WTC11 (cell line): ENCODE results near the gene ALDH2. TPM values are rescaled to one million over a fixed set of nuclear protein-coding genes. Genes with fewer than 3 reads are reported as not detected.
"Not testable (repeated sequence)": the region's sequence is repeated elsewhere in the genome, so short reads cannot be mapped to it uniquely, and the experiment has no call there.

ENCODE experiments used
- ATAC-seq: fragments of 200-7000 bp; cut with Tn5 transposase; 2 replicates; pipeline ENCODE4 v1.10.0; 2021; ENCODE audit warnings: mild to moderate bottlenecking, moderate library complexity
- CTCF ChIA-PET: fragments of 300-600 bp; sonication (Branson Sonifier 250); formaldehyde crosslinking; loops from one replicate; lab custom pipeline; 2021; ENCODE audit warnings: antibody characterized with exemption; lab: Charles Lee
- POLR2A ChIA-PET: fragments of 350-600 bp; sonication (Branson Sonifier 250); formaldehyde crosslinking; loops from one replicate; lab custom pipeline; 2021; ENCODE audit warnings: antibody characterized with exemption; lab: Charles Lee
- DNase-seq: peaks from one replicate; pipeline ENCODE4 v3.0.0; 2021; ENCODE audit warnings: low spot score
- H3K27ac Mint-ChIP-seq: 2 replicates; pipeline ENCODE4 v1.8.0; 2021; ENCODE audit warnings: mixed read lengths
- H3K27me3 Mint-ChIP-seq: 2 replicates; pipeline ENCODE4 v1.8.0; 2021; ENCODE audit warnings: low read depth, mild to moderate bottlenecking, moderate library complexity, mixed read lengths
- H3K36me3 Mint-ChIP-seq: 2 replicates; pipeline ENCODE4 v1.8.0; 2021; ENCODE audit warnings: mixed read lengths
- H3K4me1 Mint-ChIP-seq: 2 replicates; pipeline ENCODE4 v1.8.0; 2022; ENCODE audit warnings: mixed read lengths
- H3K4me3 Mint-ChIP-seq: 2 replicates; pipeline ENCODE4 v1.8.0; 2021; ENCODE audit warnings: mild to moderate bottlenecking, moderate library complexity, mixed read lengths
- H3K9me3 Mint-ChIP-seq: 2 replicates; pipeline ENCODE4 v1.8.0; 2021; ENCODE audit warnings: mixed read lengths
- CBFB ChIP-seq: sonication (generic); formaldehyde crosslinking; IDR thresholded peaks from 2 replicates; pipeline ENCODE4 v1.8.1; 2022; ENCODE audit warnings: mild to moderate bottlenecking, low read depth, missing genetic modification reagents
- ELF4 ChIP-seq: sonication (generic); formaldehyde crosslinking; IDR thresholded peaks from 2 replicates; pipeline ENCODE4 v1.8.1; 2022; ENCODE audit warnings: low read depth, mild to moderate bottlenecking, moderate library complexity, missing genetic modification reagents
- ETV6 ChIP-seq: sonication (generic); formaldehyde crosslinking; IDR thresholded peaks from 2 replicates; pipeline ENCODE4 v1.8.1; 2022; ENCODE audit warnings: mild to moderate bottlenecking, missing genetic modification reagents
- FOXP1 ChIP-seq: sonication (generic); formaldehyde crosslinking; IDR thresholded peaks from 2 replicates; pipeline ENCODE4 v1.8.0; 2022; ENCODE audit warnings: missing genetic modification reagents, mild to moderate bottlenecking, moderate library complexity, borderline replicate concordance
- HMGA2 ChIP-seq: fragments of 250-450 bp; sonication (Bioruptor Pico); IDR thresholded peaks from 2 replicates; pipeline ENCODE4 v1.4.0; 2021; ENCODE audit warnings: mild to moderate bottlenecking, moderate library complexity
- JAZF1 ChIP-seq: fragments of 250-450 bp; sonication (Bioruptor Pico); IDR thresholded peaks from 2 replicates; pipeline ENCODE4 v1.9.0; 2021; ENCODE audit warnings: moderate library complexity, mild to moderate bottlenecking, inconsistent platforms
- NFATC4 ChIP-seq: fragments of 250-450 bp; sonication (Bioruptor Pico); IDR thresholded peaks from 2 replicates; pipeline ENCODE4 v1.9.0; 2021; ENCODE audit warnings: mild to moderate bottlenecking
- SMAD4 ChIP-seq: sonication (generic); formaldehyde crosslinking; IDR thresholded peaks from 2 replicates; pipeline ENCODE4 v1.8.0; 2022; ENCODE audit warnings: mild to moderate bottlenecking, missing genetic modification reagents
- TP53 ChIP-seq: sonication (generic); formaldehyde crosslinking; IDR thresholded peaks from 2 replicates; pipeline ENCODE4 v1.8.1; 2023; ENCODE audit warnings: mild to moderate bottlenecking, missing genetic modification reagents
- ZNF121 ChIP-seq: sonication (generic); formaldehyde crosslinking; IDR thresholded peaks from 2 replicates; pipeline ENCODE4 v1.8.0; 2023; ENCODE audit warnings: missing genetic modification reagents
- ZNF263 ChIP-seq: sonication (generic); formaldehyde crosslinking; IDR thresholded peaks from 2 replicates; pipeline ENCODE4 v1.8.1; 2022; ENCODE audit warnings: low read depth, mild to moderate bottlenecking, moderate library complexity, missing genetic modification reagents
- ZNF396 ChIP-seq: fragments of 250-450 bp; sonication (Bioruptor Pico); IDR thresholded peaks from 2 replicates; pipeline ENCODE4 v1.8.0; 2021; ENCODE audit warnings: mild to moderate bottlenecking, moderate library complexity, borderline replicate concordance
- total RNA-seq: library from RNA; stranded (reverse); gene quantifications from 3 replicates; pipeline ENCODE4 v1.2.3, GENCODE V29; 2021
- TF ChIP-seq, protein P1 (sequence below): sonication (generic); formaldehyde crosslinking; IDR thresholded peaks from 2 replicates; pipeline ENCODE4 v1.8.1; 2022; ENCODE audit warnings: mild to moderate bottlenecking, moderate library complexity, missing genetic modification reagents
- TF ChIP-seq, protein P2 (sequence below): fragments of 250-450 bp; sonication (Bioruptor Pico); IDR thresholded peaks from 2 replicates; pipeline ENCODE4 v1.9.0; 2021; ENCODE audit warnings: mild to moderate bottlenecking
- TF ChIP-seq, protein P3 (sequence below): fragments of 250-450 bp; sonication (Bioruptor Pico); IDR thresholded peaks from 2 replicates; pipeline ENCODE4 v1.8.0; 2021; ENCODE audit warnings: mild to moderate bottlenecking
- TF ChIP-seq, protein P4 (sequence below): fragments of 200-600 bp; IDR thresholded peaks from 2 replicates; pipeline ENCODE4 v1.8.0; 2022; ENCODE audit warnings: antibody characterized with exemption

Gene ALDH2
- total RNA-seq, 1 experiment from 2014 or later: 36.7 TPM

DNA sequence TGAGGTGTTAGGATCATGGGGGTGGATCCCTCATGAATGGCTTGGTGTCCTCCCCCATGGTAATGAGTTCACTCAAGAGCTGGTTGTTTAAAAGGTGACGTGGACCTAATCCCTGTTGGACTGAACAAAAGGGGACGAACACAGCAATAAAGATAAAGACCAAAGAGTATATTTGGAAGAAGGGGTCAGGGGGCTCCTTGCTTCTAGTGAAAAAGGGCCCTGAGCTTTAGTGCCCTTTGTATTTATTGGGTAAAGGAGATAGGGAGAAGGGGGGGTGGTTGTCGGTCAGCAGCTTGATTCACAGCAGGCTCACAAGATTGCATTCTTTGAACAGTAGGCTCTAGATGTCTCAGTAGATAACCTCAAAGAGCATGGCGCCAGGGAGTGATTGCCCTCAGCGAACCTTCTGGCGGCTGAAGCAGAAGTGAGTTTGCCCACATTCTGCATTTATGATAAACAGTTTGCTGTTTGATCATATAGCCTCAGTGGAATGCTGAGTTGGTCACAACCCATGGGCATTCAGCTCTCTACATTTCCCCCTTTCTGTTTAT, 49.4 kb downstream of the ALDH2 start:
- H3K4me3 Mint-ChIP-seq: no peak overlapping the region
- TF ChIP-seq, protein P1, sequence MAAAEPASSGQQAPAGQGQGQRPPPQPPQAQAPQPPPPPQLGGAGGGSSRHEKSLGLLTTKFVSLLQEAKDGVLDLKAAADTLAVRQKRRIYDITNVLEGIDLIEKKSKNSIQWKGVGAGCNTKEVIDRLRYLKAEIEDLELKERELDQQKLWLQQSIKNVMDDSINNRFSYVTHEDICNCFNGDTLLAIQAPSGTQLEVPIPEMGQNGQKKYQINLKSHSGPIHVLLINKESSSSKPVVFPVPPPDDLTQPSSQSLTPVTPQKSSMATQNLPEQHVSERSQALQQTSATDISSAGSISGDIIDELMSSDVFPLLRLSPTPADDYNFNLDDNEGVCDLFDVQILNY (CRISPR knock-in tag): no peak
- TF ChIP-seq, protein P2, sequence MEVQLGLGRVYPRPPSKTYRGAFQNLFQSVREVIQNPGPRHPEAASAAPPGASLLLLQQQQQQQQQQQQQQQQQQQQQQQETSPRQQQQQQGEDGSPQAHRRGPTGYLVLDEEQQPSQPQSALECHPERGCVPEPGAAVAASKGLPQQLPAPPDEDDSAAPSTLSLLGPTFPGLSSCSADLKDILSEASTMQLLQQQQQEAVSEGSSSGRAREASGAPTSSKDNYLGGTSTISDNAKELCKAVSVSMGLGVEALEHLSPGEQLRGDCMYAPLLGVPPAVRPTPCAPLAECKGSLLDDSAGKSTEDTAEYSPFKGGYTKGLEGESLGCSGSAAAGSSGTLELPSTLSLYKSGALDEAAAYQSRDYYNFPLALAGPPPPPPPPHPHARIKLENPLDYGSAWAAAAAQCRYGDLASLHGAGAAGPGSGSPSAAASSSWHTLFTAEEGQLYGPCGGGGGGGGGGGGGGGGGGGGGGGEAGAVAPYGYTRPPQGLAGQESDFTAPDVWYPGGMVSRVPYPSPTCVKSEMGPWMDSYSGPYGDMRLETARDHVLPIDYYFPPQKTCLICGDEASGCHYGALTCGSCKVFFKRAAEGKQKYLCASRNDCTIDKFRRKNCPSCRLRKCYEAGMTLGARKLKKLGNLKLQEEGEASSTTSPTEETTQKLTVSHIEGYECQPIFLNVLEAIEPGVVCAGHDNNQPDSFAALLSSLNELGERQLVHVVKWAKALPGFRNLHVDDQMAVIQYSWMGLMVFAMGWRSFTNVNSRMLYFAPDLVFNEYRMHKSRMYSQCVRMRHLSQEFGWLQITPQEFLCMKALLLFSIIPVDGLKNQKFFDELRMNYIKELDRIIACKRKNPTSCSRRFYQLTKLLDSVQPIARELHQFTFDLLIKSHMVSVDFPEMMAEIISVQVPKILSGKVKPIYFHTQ: no peak
- no peak for TF ChIP-seq SMAD4 (CRISPR knock-in tag)
- no peak for TF ChIP-seq NFATC4
- TF ChIP-seq CBFB: no peak
- no peak for TF ChIP-seq TP53
- TF ChIP-seq ZNF263 (CRISPR knock-in tag): no peak
- TF ChIP-seq FOXP1 (CRISPR knock-in tag): no peak
- TF ChIP-seq ZNF396 (CRISPR knock-in tag): no peak
- TF ChIP-seq, all 79 proteins: peak for 0
- DNase-seq: no peak
- POLR2A ChIA-PET: no interaction called here
- Mint-ChIP-seq H3K36me3 (peaks cover 11% of the 10 kb centered on the region), H3K9me3 (peaks cover 39% of the 10 kb centered on the region), H3K27me3 (peaks cover under 1% of the 10 kb centered on the region; the same call in 1 of the 2 replicates), H3K27ac (no peak overlapping the region), H3K4me1 (peaks cover 10% of the 10 kb centered on the region)
- CTCF ChIA-PET: interaction anchor here (1.0 kb wide), 1 partner anchor 63 kb away, joined by 3 read pairs; no protein-coding TSS in a partner anchor
- ATAC-seq: no peak

DNA sequence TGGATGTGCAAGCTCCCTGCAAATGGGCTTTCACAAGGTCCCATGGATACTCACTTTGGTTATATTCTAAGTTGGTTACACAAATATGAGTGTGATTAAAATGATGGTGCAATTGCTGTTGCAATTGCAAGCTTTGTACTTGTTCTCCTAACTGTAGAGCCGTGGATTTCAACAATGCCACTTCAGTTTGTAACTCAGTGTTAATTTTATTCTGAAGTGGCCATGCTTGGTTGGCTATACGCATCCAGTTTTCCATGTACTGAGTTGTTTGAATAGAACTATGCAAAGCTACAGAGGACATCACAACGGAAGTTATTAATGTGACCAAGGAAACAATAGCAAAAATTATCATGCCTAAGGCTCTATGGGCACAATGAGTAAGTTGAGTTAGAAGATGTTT, 50.2 kb downstream of the ALDH2 start:
- H3K4me1 Mint-ChIP-seq, DNase-seq, ATAC-seq, H3K27ac Mint-ChIP-seq, POLR2A ChIA-PET, H3K27me3 Mint-ChIP-seq, H3K4me3 Mint-ChIP-seq: not testable (repeated sequence)
- CTCF ChIA-PET: interaction anchor here (1.0 kb wide), 1 partner anchor 64 kb away, joined by 3 read pairs; no protein-coding TSS in a partner anchor
- Mint-ChIP-seq H3K36me3 (peaks cover 19% of the 10 kb centered on the region), H3K9me3 (peaks cover 46% of the 10 kb centered on the region)

DNA sequence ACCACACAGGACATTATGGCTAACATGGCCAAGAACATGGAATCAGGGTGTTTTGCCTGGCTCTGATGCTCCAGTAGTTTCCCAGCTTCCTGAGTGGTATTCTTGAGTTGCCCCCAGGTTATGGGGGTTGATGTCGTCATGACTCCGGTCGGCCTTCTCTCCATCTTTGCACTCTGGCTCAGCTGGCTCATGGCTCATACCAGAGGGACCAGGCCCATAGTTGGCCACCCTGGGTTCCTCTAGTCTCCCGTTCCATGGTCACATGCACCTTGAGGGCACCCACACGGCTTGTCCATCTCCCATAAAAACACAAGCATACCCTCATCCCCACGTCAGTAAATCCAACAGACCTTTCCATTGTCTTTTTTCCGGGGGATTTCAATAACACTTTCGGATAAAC, 51.6 kb downstream of the ALDH2 start:
- Mint-ChIP-seq H3K4me3 (no peak overlapping the region), H3K4me1 (peaks cover 14% of the 10 kb centered on the region), H3K36me3 (peaks cover 24% of the 10 kb centered on the region), H3K27ac (no peak overlapping the region), H3K27me3 (peaks cover 3% of the 10 kb centered on the region; the same call in 1 of the 2 replicates), H3K9me3 (peaks cover 52% of the 10 kb centered on the region)
- ChIA-PET POLR2A (no interaction called here), CTCF (no interaction called here)
- no peak for ATAC-seq
- TF ChIP-seq HMGA2 (CRISPR knock-in tag): no peak
- TF ChIP-seq ZNF396 (CRISPR knock-in tag): no peak
- no peak for TF ChIP-seq ETV6 (CRISPR knock-in tag)
- no peak for DNase-seq

DNA sequence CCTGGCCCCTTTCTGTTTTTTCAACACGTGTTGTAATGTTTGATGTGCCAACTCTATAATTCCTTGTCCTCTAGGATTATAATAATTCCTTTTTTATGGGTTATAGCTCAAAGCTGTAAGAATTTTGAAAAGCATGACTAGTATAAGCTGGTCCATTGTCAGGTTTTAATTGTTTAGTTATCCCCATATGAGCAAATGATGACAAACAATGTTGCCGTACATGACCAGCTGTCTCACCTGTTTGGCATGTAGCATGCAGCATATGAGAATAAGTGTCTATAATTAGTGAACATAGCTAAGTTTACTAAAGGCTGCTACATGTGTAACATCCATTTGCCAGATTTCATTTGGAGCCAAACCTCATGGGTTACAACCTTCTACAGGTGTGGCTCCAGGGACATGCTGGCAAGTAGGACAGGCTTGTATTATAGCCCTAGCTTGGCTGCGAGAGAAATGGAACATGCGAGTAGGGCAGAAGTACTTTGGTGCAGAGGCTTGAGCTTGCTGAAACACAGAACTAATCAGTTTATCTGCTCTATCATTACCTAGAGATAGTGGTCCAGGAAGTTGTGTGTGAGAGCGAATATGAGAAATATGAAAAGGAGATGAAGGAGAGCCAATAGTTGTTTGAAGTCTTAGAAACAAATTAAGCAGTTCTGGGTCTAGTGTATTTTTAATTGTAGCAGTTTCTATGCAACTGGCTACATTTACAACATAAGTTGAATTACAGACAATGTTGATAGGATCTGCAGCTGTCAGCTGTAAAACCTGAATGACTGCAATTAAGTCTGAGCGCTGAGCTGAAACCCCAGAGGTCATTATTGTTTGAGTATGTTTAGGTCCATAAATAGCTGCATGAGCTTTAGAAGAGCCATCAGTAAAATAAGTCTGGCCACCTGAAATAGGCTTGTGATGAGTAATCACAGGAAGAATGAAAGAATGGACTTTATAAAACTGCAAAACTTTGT, 52.7 kb downstream of the ALDH2 start:
- POLR2A ChIA-PET: interaction anchor here (0.6 kb wide), 1 partner anchor 138 kb away, joined by 3 read pairs; no protein-coding TSS in a partner anchor
- CTCF ChIA-PET: interaction anchor here (1.3 kb wide), 1 partner anchor 66 kb away, joined by 3 read pairs; no protein-coding TSS in a partner anchor
- Mint-ChIP-seq H3K4me3 (no peak overlapping the region), H3K36me3 (peaks cover 24% of the 10 kb centered on the region), H3K27ac (no peak overlapping the region), H3K4me1 (peaks cover 18% of the 10 kb centered on the region), H3K27me3 (peaks cover 3% of the 10 kb centered on the region; the same call in 1 of the 2 replicates), H3K9me3 (peaks cover 49% of the 10 kb centered on the region)
- ATAC-seq (no peak), DNase-seq (no peak)
- TF ChIP-seq HMGA2 (CRISPR knock-in tag) (no peak), ELF4 (CRISPR knock-in tag) (no peak), ZNF396 (CRISPR knock-in tag) (no peak), ZNF121 (CRISPR knock-in tag) (no peak), JAZF1 (CRISPR knock-in tag) (no peak)
- TF ChIP-seq, protein P3, sequence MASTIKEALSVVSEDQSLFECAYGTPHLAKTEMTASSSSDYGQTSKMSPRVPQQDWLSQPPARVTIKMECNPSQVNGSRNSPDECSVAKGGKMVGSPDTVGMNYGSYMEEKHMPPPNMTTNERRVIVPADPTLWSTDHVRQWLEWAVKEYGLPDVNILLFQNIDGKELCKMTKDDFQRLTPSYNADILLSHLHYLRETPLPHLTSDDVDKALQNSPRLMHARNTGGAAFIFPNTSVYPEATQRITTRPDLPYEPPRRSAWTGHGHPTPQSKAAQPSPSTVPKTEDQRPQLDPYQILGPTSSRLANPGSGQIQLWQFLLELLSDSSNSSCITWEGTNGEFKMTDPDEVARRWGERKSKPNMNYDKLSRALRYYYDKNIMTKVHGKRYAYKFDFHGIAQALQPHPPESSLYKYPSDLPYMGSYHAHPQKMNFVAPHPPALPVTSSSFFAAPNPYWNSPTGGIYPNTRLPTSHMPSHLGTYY (CRISPR knock-in tag): no peak
- TF ChIP-seq, protein P4, sequence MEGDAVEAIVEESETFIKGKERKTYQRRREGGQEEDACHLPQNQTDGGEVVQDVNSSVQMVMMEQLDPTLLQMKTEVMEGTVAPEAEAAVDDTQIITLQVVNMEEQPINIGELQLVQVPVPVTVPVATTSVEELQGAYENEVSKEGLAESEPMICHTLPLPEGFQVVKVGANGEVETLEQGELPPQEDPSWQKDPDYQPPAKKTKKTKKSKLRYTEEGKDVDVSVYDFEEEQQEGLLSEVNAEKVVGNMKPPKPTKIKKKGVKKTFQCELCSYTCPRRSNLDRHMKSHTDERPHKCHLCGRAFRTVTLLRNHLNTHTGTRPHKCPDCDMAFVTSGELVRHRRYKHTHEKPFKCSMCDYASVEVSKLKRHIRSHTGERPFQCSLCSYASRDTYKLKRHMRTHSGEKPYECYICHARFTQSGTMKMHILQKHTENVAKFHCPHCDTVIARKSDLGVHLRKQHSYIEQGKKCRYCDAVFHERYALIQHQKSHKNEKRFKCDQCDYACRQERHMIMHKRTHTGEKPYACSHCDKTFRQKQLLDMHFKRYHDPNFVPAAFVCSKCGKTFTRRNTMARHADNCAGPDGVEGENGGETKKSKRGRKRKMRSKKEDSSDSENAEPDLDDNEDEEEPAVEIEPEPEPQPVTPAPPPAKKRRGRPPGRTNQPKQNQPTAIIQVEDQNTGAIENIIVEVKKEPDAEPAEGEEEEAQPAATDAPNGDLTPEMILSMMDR: no peak
